Activated CD8-positive, alpha-beta memory T cell treated with anti-CD3 and anti-CD28 coated beads, Interleukin-2, amount 50 U/mL, for 1 hour (primary cell): ENCODE results near the gene DGCR2.
"Not testable (repeated sequence)": the region's sequence is repeated elsewhere in the genome, so short reads cannot be mapped to it uniquely, and the experiment has no call there.

ENCODE experiments used
- DNase-seq: peaks from one replicate; pipeline ENCODE4 v3.0.0-alpha.2; 2020; ENCODE audit errors: extremely low read depth

DGCR2 gene

DNA sequence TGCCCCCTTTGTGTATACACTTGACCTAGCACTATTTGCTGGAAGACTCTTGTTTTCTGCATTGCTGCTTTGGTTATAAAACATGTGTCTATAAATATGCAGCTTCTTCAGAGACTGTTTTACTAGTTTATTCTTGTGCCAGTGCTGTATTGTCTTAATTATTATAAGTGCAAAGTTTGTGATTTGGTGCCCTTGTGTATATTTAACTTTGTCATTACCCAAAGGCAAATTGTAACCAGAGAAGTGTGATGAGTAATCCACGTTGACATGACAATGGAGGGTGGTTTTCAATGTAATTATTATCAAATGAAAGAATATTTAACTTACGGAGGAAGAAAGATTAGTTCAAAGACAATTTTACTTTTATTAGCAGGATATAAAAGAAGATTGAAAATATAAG, 111.1 kb downstream of the DGCR2 start:
- DNase-seq = no peak

DNA sequence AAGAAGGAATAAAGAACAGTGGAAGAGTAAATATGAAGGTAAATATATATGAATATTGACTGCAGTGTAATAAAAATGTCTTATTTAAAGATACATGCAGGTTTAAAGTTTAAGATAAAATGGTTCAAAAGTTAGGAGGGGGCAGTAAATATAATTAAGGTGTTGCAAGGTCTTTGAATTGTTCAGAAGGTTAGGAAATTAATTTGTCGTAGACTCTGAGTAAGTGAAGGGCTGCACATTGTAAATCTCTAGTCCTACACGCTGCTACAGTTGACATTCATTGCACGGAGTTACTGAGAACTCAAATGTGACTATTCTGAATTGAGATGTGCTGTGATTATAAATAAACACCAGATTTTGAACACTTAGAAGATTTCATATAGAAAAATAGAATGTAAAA, 116.3 kb downstream of the DGCR2 start:
- DNase-seq = no peak

GRCh38 chr22:19004471-19004870, 117.7 kb downstream of the DGCR2 start:
- no peak for DNase-seq

GRCh38 chr22:19003508-19003907, 118.7 kb downstream of the DGCR2 start:
- DNase-seq = no peak

DNA sequence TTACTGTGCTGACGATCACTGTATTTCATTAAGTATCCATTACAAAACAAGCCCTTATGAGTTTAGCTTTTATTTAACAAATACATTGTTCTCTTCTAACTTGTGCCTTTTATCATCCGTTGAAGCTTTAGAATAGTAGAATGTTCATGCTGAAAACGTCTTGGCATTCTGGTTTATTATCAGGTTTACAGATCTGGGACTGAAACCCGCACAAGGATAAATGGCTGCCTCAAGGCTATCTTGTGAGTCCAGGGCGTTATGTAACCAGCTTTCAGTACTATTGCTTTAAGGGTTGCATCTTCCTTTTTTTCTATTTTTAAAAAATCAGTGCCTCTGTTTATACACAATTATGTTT, 119.6 kb downstream of the DGCR2 start:
- no peak for DNase-seq

DNA sequence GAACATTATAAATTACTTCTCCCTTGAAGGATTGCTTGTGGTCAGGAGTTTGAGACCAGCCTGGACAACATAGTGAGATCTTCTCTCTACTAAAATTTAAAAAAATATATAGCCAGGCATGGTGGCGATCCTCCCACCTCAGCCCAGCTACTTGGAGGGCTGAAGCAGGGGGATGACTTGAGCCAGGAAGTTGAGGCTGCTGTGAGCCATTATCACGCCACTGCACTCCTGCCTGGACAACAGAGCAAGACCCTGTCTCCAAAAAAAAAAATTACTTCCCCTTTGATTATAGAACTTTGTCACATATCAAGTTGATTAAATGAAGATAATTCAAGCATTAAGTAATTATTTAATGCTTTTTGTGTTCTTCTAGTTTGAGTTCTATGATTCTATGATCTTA, 121.0 kb downstream of the DGCR2 start:
- DNase-seq = no peak

- DNase-seq = not testable (repeated sequence)
Observed at GRCh38 chr22:19000106-19000505, 122.1 kb downstream of the DGCR2 start.

GRCh38 chr22:18999416-18999815, 122.8 kb downstream of the DGCR2 start:
- DNase-seq = no peak

- no peak for DNase-seq
Observed at GRCh38 chr22:18999008-18999407, 123.2 kb downstream of the DGCR2 start.

GRCh38 chr22:18997925-18998315, 124.3 kb downstream of the DGCR2 start:
- DNase-seq = no peak

- DNase-seq = no peak
Observed at GRCh38 chr22:18997306-18997924, 124.8 kb downstream of the DGCR2 start.

DNA sequence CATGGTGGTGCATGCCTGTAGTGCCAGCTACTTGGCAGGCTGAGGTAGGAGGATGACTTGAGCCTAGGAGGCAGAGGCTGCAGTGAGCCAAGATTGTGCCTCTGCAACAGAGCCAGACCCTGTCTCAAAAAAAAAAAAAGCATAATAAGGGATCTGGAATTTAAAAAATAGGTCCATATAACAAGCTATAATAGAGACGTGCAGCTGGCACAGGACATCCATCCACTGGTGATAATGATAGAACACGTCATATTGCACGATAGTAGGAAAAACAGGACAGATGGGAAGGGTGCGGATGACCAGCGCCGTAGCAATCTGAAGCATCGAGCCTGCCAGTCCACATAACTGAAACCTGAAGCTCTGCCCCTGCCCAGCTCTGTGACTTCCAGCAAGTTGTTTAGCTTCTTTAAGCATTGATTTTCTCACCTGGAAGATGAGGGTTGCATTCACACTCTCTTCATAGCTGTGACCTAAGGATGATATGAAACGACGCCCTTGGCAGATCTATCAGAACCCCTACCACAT, 125.8 kb downstream of the DGCR2 start:
- no peak for DNase-seq

DNA sequence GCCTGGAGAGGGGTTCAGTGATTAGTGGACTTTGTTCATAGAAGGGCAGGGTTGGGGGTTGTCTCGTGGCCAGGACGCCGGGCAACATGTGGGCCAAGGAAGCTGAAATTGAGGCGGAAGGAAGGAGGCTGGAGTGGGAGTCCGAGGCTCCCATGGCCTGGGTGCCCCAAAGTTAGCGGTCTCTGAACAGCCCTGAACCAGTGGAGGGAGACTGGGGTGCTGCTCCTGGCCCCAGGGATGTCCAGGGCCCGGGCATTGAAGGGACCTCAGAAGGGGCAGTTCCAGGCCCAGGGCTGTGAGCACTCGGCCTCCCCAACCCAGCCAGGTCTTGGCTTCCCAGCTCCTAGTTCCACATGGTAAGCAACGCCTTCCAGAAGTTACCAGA, 126.9 kb downstream of the DGCR2 start:
- no peak for DNase-seq

GRCh38 chr22:18994701-18995326, 127.4 kb downstream of the DGCR2 start:
- no peak for DNase-seq

DNA sequence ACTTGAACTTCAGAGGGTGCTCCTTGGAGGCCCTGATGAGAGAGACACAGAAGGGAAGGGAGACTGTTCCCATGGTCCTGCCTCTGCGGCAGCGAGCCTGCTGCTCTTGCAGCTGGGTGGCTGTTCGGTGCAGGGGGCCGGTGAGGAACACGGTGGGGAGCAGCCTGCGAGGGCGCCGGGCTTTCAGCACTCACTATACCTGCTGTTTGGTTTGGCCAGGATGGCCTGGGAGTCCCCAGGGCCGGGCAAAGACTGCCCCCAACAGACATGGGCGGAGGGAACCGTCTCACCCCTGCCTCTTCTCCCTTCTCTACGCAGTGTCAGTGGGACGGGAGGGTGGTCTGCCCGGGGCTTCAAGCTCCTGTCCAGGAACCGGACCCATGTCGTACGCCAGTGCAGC, 128.2 kb downstream of the DGCR2 start:
- DNase-seq = no peak

GRCh38 chr22:18992543-18993198, 129.5 kb downstream of the DGCR2 start:
- no peak for DNase-seq

GRCh38 chr22:18991821-18992442, 130.3 kb downstream of the DGCR2 start:
- DNase-seq = no peak

GRCh38 chr22:18991138-18991432, 131.1 kb downstream of the DGCR2 start:
- DNase-seq = no peak

DNA sequence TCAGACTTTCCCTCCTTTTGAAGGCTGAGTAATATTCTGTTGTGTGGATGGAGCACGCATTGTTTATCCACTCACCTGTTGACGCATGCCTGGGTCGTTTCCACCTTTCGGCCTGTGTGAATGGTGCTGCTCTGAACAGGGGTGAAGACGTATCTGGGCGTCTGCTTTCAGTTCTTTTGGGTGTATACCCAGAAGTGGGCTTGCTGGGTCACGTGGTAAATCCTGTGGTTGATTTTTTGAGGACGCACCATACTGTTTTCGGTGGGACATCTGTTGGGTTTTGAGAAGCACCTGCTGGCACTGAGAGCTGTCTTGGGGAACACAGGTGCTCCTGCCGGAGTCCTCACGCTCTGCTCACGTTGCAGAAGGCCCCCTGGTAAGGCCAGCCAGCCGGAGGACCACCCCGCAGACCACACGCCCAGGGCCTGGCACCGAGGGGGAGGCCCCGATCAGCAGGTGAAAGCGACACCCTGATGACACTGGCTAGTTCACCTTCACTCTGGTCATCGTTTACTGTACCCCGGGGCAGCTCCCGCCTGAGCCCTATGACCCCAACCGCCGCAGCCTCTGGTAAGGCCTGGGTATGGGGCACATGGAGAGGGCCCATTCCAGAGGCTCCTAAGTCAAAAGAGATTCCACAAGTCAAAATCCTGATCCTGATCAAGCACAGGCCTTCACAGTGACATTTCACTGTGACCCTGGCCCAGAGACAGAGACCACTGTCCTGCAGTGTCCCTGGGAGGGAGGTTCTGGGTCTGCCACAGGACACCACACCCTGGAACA, 131.7 kb downstream of the DGCR2 start:
- no peak for DNase-seq

DNA sequence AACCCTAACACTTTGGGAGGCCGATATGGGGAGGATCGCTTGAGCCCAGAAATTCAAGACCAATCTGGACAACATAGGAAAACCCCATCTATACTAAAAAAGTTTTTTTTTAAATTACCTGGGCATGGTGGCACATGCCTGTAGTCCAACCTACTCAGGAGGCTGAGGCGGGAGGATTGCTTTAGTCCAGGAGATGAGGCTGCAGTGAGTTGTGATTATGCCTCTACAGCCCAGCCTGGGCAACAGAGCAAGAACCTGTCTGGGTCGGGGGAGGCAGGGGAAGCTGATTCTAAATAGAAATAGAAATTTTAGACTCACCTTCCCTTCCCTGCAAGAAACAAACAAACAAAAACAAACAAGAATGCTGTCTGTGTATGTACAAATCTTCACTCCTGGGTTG, 133.3 kb downstream of the DGCR2 start:
- no peak for DNase-seq

GRCh38 chr22:18987765-18988164, 134.4 kb downstream of the DGCR2 start:
- no peak for DNase-seq

- DNase-seq = not testable (repeated sequence)
Observed at GRCh38 chr22:18987114-18987513, 135.1 kb downstream of the DGCR2 start.
